Mucosa of descending colon (tissue), 3 donors: ENCODE measurements around the gene FAM193B. TPM values are rescaled to one million over a fixed set of nuclear protein-coding genes. Genes with fewer than 3 reads are reported as not detected.
A peak's percentile ranks its signal among the peaks of the same experiment; 100 is the strongest.

Experiments used
- ATAC-seq: fragments of 200-7000 bp; cut with Tn5 transposase; one replicate; pipeline ENCODE4 v1.9.1; 2020; ENCODE audit warnings: mild to moderate bottlenecking, moderate library complexity
- DNase-seq, 3 donors: peaks; one replicate each; pipeline ENCODE4 v3.0.0-alpha.2; 2020
- H3K36me3 ChIP-seq: fragments of 200-600 bp; one replicate; pipeline ENCODE4 v1.8.0; 2021; ENCODE audit warnings: low read depth, mild to moderate bottlenecking
- H3K4me1 ChIP-seq: fragments of 200-600 bp; one replicate; pipeline ENCODE4 v1.8.0; 2021; ENCODE audit warnings: low read depth, mild to moderate bottlenecking
- H3K4me3 ChIP-seq: fragments of 200-600 bp; one replicate; pipeline ENCODE4 v1.8.0; 2021; ENCODE audit warnings: mild to moderate bottlenecking
- H3K9me3 ChIP-seq: fragments of 200-600 bp; one replicate; pipeline ENCODE4 v1.8.0; 2021; ENCODE audit warnings: mild to moderate bottlenecking
- intact Hi-C, 2 donors: fragments of 100-400 bp; cut with DNase I in 1 of 2; cut with micrococcal nuclease in 1 of 2; formaldehyde crosslinking; loops; one replicate each; pipeline versions ENCODE4 v1.11.0 to v1.11.1; 2022; cut with DNase I, micrococcal nuclease
- total RNA-seq, 3 donors: library from RNA; stranded (reverse); fragmentation: NEBNext Ultra II Directional in 2 of 3; extraction: Animal tissue kit (Norgen Biotek cat#: 25700) in 2 of 3; gene quantifications; one replicate each; pipeline versions ENCODE4 v1.2.1 to v1.2.4, GENCODE V29; 2021 to 2023
- TF ChIP-seq, protein P1 (sequence below): fragments of 200-600 bp; IDR thresholded peaks from one replicate; pipeline ENCODE4 v1.8.0; 2022; ENCODE audit warnings: antibody characterized with exemption, mild to moderate bottlenecking
- donor health status: DM: no; HTN: no; CAD: no; lungs with moderate emphysema.
- donor health status: DM: no; HTN: no; CAD: no.
- donor health status: DM: no; HTN: yes; CAD: no.

The FAM193B gene
- total RNA-seq, 3 donors from 2014 or later, result 57.7 to 83.9 (median 75.2) TPM

- DNase-seq, result no peak
- ATAC-seq, result no peak
- Histone ChIP-seq H3K4me3 (no peak overlapping the region), H3K9me3 (no peaks in the 10 kb centered on the region), H3K4me1 (no peaks in the 10 kb centered on the region), H3K36me3 (peaks cover 4% of the 10 kb centered on the region)
- TF ChIP-seq, protein P1, sequence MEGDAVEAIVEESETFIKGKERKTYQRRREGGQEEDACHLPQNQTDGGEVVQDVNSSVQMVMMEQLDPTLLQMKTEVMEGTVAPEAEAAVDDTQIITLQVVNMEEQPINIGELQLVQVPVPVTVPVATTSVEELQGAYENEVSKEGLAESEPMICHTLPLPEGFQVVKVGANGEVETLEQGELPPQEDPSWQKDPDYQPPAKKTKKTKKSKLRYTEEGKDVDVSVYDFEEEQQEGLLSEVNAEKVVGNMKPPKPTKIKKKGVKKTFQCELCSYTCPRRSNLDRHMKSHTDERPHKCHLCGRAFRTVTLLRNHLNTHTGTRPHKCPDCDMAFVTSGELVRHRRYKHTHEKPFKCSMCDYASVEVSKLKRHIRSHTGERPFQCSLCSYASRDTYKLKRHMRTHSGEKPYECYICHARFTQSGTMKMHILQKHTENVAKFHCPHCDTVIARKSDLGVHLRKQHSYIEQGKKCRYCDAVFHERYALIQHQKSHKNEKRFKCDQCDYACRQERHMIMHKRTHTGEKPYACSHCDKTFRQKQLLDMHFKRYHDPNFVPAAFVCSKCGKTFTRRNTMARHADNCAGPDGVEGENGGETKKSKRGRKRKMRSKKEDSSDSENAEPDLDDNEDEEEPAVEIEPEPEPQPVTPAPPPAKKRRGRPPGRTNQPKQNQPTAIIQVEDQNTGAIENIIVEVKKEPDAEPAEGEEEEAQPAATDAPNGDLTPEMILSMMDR, result no peak
- intact Hi-C loops, result no loop called here
These were observed 29.3 kb downstream of the FAM193B start for GRCh38 chr5:177524941-177525655.

DNA sequence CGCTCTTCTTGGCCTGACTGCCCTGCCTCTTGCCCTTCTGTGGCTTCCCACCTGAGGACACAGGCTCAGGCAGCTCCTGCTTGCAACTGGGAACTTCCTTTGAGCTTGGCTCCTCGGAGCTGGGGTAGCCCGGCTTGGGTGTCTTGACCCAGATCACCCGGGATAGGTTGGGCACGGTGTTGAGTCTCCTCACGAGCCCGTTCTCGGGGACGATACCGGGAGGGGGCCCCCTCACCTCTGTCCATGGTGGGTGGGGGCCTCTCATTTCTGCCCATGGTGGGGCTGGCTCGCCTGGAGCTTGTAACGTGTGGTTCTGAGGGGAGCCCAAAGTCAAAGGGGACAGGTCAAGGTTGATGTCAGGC, 29.8 kb downstream of the FAM193B start:
- Histone ChIP-seq H3K4me3 (no peak overlapping the region), H3K36me3 (peaks cover 4% of the 10 kb centered on the region), H3K9me3 (no peaks in the 10 kb centered on the region), H3K4me1 (no peaks in the 10 kb centered on the region)
- TF ChIP-seq, protein P1, result no peak
- intact Hi-C loops, result no loop called here
- no peak for ATAC-seq
- DNase-seq, result no peak

- no peak for ATAC-seq
- H3K9me3 ChIP-seq, result no peaks in the 10 kb centered on the region
- TF ChIP-seq, protein P1, result no peak
These were observed 30.4 kb downstream of the FAM193B start for GRCh38 chr5:177523711-177524538.

DNA sequence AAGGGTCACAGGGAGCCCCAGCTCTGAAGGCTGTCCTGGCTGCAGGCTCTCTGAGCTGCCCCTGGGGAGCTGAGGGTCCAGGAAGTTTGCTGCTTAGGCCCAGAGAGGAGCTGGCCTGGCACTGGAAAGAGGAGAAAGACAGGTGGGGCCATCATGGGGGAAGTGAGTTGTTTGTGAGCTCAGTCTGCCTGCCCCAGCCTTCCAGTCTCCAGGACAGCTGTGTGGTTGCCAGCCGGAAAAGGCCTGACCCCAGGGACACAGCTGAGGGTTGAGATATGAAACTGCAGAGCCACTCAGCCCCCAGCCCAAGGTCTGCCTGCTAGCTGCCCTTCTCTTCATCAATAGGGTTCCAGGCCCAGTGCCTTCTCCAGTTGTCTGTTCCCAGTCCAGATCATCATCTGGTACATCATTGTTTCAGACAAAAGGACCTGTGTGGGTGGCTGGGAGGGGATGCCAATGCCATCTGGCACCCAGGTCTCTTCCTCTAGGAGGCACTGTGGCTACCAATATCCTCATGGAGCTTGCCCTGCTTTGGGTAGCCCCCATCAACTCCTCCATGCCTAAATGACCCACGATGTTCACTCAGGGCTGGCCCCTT, 33.3 kb downstream of the FAM193B start:
- intact Hi-C loops, result no loop called here
- no peak for ATAC-seq
- Histone ChIP-seq H3K4me1 (peaks cover 7% of the 10 kb centered on the region), H3K9me3 (no peaks in the 10 kb centered on the region), H3K36me3 (peaks cover 4% of the 10 kb centered on the region), H3K4me3 (no peak overlapping the region)
- peak in 1 of 3 donors; percentile 31 for DNase-seq
- TF ChIP-seq, protein P1, result no peak

More at GRCh38 chr5:177523711-177524538, 30.4 kb downstream of the FAM193B start:
- no peak for DNase-seq
- H3K4me1 ChIP-seq, result peaks cover 2% of the 10 kb centered on the region
- H3K4me3 ChIP-seq, result no peak overlapping the region
- H3K36me3 ChIP-seq, result peaks cover 4% of the 10 kb centered on the region
- intact Hi-C loops, result no loop called here

DNA sequence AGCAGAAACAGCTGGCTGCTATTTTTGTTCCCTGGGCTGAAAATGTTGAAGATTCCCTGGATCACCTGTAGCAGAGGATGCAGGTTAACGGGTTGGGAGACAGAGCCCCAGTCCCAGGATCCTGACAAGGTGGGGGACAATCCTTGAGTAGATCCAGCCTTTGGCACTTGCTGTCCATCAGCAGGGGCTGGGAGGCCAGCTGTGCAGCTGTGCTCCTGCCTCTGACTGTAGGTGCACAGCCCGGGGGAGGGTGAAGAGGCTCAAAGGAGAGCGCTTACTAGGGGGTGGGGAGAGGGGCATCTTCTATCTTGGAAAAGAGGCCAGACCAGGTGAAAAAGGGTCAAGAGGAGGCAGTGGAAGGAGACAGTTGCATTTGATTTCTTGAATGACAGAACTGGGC, 34.1 kb downstream of the FAM193B start:
- H3K36me3 ChIP-seq, result peaks cover 4% of the 10 kb centered on the region
- intact Hi-C loops, result no loop called here
- ATAC-seq (no peak), DNase-seq (no peak)
- no peak overlapping the region for H3K4me3 ChIP-seq
- TF ChIP-seq, protein P1, result no peak
- peaks cover 11% of the 10 kb centered on the region for H3K4me1 ChIP-seq
- H3K9me3 ChIP-seq, result no peaks in the 10 kb centered on the region
